Endodermal cell (in vitro differentiated cells): ENCODE measurements around the gene CALML6. TPM values are rescaled to one million over a fixed set of nuclear protein-coding genes. Genes with fewer than 3 reads are reported as not detected.

Source experiments
- DNase-seq: peaks from one replicate; pipeline ENCODE4 v3.0.0-alpha.2; 2017
- H3K27ac ChIP-seq: 2 replicates; pipeline ENCODE4 v1.5.1; 2013; ENCODE audit warnings: mild to moderate bottlenecking, low read depth, low read length, moderate library complexity
- H3K27me3 ChIP-seq: 2 replicates; pipeline ENCODE4 v1.6.1; 2013; ENCODE audit warnings: mild to moderate bottlenecking, low read length, moderate library complexity; ENCODE audit not compliant: insufficient read depth, control insufficient read depth, poor library complexity, severe bottlenecking
- H3K36me3 ChIP-seq: 2 replicates; pipeline ENCODE4 v1.7.0; 2013; ENCODE audit warnings: mild to moderate bottlenecking, low read length, moderate library complexity; ENCODE audit not compliant: control insufficient read depth, insufficient read depth
- H3K4me1 ChIP-seq: one replicate; pipeline ENCODE4 v1.7.0; 2013; ENCODE audit warnings: low read length; ENCODE audit not compliant: control insufficient read depth, insufficient read depth
- H3K4me3 ChIP-seq: 2 replicates; pipeline ENCODE4 v1.5.1; 2013; ENCODE audit warnings: mild to moderate bottlenecking, low read length, moderate library complexity
- H3K9ac ChIP-seq: 2 replicates; pipeline ENCODE4 v1.6.1; 2013; ENCODE audit warnings: mild to moderate bottlenecking, low read length, moderate library complexity; ENCODE audit not compliant: poor library complexity, severe bottlenecking; ENCODE audit errors: extremely low read depth
- H3K9me3 ChIP-seq: 2 replicates; pipeline ENCODE4 v1.6.1; 2013; ENCODE audit warnings: mild to moderate bottlenecking, low read length, moderate library complexity; ENCODE audit not compliant: control insufficient read depth
- H3K27ac Mint-ChIP-seq: 2 replicates; pipeline ENCODE4 v1.8.0; 2020; ENCODE audit warnings: mixed read lengths
- H3K27me3 Mint-ChIP-seq: 2 replicates; pipeline ENCODE4 v1.8.0; 2021; ENCODE audit warnings: mild to moderate bottlenecking, mixed read lengths; ENCODE audit not compliant: insufficient read depth
- H3K36me3 Mint-ChIP-seq: 2 replicates; pipeline ENCODE4 v1.8.0; 2020; ENCODE audit warnings: low read depth, mixed read lengths
- H3K4me1 Mint-ChIP-seq: 2 replicates; pipeline ENCODE4 v1.8.0; 2020; ENCODE audit warnings: mixed read lengths
- H3K4me3 Mint-ChIP-seq: 2 replicates; pipeline ENCODE4 v1.8.0; 2020; ENCODE audit warnings: mild to moderate bottlenecking, moderate library complexity, mixed read lengths
- H3K9me3 Mint-ChIP-seq: 2 replicates; pipeline ENCODE4 v1.8.0; 2020; ENCODE audit warnings: mild to moderate bottlenecking, mixed read lengths
- WGBS, 2 experiments: methylation state at CpG; one replicate each; pipeline versions ENCODE4 v1.1.5 to v1.1.7; 2013; ENCODE audit warnings: missing lambda C conversion rate in 2 of 2, mixed read lengths in 1 of 2; ENCODE audit not compliant: insufficient coverage in 1 of 2, insufficient read length in 1 of 2; 5-methylcytosine and 5-hydroxymethylcytosine counted together
- total RNA-seq, 2 donors: library from RNA; stranded (reverse); fragmentation: NEBNext Ultra II Directional in 1 of 2; extraction: Animal tissue kit (Norgen Biotek cat#: 25700) in 1 of 2; gene quantifications; 2 replicates in 1 of 2; 3 replicates in 1 of 2; pipeline ENCODE4 v1.2.1, GENCODE V29; 2021
- TF ChIP-seq, protein P1 (sequence below): fragments of 200-600 bp; sonication (generic); conservative IDR thresholded peaks from 2 replicates; pipeline ENCODE4 v1.5.0; 2021; ENCODE audit warnings: antibody characterized with exemption, mild to moderate bottlenecking

The CALML6 gene
- total RNA-seq, 2 donors from 2014 or later: 0.89 to 1.4 TPM

DNA sequence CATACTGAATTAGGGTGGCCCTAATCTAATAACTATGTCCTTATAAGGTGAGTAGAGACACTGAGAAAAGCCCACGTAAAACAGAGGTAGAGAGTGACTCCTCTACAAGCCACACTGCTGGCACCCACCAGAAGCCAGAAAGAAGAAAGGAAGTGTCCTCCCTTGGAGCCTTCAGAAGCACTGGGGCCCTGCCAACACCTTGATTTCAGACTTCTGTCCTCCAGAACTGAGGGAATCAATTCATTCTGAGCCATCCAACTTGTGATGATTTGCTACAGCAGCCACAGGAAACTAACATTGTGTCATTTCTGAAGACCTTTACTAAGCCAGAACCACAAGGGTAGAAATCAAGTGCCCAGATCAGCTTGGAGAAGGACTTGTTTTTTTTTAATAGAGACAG lies 39.1 kb upstream of the CALML6 start:
- WGBS, 2 experiments: 100% methylated on average over 1 of the region's 1 CpG
- Mint-ChIP-seq H3K27me3 (no peaks in the 10 kb centered on the region), H3K27ac (no peak overlapping the region), H3K4me3 (no peak overlapping the region), H3K9me3 (peaks cover 17% of the 10 kb centered on the region), H3K4me1 (peaks cover 18% of the 10 kb centered on the region), H3K36me3 (peaks cover 68% of the 10 kb centered on the region)
- Histone ChIP-seq H3K4me3 (no peak overlapping the region), H3K4me1 (no peaks in the 10 kb centered on the region), H3K36me3 (peaks cover 82% of the 10 kb centered on the region), H3K27me3 (no peaks in the 10 kb centered on the region), H3K9me3 (peaks cover 17% of the 10 kb centered on the region), H3K9ac (no peak overlapping the region), H3K27ac (no peak overlapping the region)
- TF ChIP-seq, protein P1, sequence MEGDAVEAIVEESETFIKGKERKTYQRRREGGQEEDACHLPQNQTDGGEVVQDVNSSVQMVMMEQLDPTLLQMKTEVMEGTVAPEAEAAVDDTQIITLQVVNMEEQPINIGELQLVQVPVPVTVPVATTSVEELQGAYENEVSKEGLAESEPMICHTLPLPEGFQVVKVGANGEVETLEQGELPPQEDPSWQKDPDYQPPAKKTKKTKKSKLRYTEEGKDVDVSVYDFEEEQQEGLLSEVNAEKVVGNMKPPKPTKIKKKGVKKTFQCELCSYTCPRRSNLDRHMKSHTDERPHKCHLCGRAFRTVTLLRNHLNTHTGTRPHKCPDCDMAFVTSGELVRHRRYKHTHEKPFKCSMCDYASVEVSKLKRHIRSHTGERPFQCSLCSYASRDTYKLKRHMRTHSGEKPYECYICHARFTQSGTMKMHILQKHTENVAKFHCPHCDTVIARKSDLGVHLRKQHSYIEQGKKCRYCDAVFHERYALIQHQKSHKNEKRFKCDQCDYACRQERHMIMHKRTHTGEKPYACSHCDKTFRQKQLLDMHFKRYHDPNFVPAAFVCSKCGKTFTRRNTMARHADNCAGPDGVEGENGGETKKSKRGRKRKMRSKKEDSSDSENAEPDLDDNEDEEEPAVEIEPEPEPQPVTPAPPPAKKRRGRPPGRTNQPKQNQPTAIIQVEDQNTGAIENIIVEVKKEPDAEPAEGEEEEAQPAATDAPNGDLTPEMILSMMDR: no peak
- no peak for DNase-seq

GRCh38 chr1:1876335-1876930 lies 38.6 kb upstream of the CALML6 start:
- H3K9me3 ChIP-seq: peaks cover 17% of the 10 kb centered on the region
- no peak overlapping the region for H3K9ac ChIP-seq
- no peak overlapping the region for H3K4me3 ChIP-seq
- Mint-ChIP-seq H3K4me3 (no peak overlapping the region), H3K9me3 (peaks cover 16% of the 10 kb centered on the region), H3K27ac (no peak overlapping the region), H3K36me3 (peaks cover 65% of the 10 kb centered on the region), H3K27me3 (no peaks in the 10 kb centered on the region), H3K4me1 (peaks cover 23% of the 10 kb centered on the region)
- H3K36me3 ChIP-seq: peaks cover 77% of the 10 kb centered on the region
- H3K27ac ChIP-seq: no peak overlapping the region
- no peaks in the 10 kb centered on the region for H3K27me3 ChIP-seq
- 93 to 100% methylated on average over 7 to 11 of the region's 11 CpGs for WGBS, 2 experiments
- DNase-seq: no peak
- TF ChIP-seq, protein P1: no peak
- no peaks in the 10 kb centered on the region for H3K4me1 ChIP-seq

- peaks cover 3% of the 10 kb centered on the region for H3K4me1 ChIP-seq
- peaks cover 50% of the 10 kb centered on the region for H3K36me3 Mint-ChIP-seq
- H3K27me3 ChIP-seq: no peaks in the 10 kb centered on the region
- no peak overlapping the region for H3K27ac ChIP-seq
- H3K9ac ChIP-seq: no peak overlapping the region
- TF ChIP-seq, protein P1: no peak
- H3K9me3 ChIP-seq: peaks cover 17% of the 10 kb centered on the region
- H3K27me3 Mint-ChIP-seq: no peaks in the 10 kb centered on the region
- H3K36me3 ChIP-seq: peaks cover 70% of the 10 kb centered on the region
- no peak for DNase-seq
- no peak overlapping the region for H3K27ac Mint-ChIP-seq
- 75 to 85% methylated on average over 3 to 5 of the region's 5 CpGs for WGBS, 2 experiments
- no peak overlapping the region for H3K4me3 Mint-ChIP-seq
- H3K4me3 ChIP-seq: no peak overlapping the region
- peaks cover 29% of the 10 kb centered on the region for H3K4me1 Mint-ChIP-seq
- H3K9me3 Mint-ChIP-seq: peaks cover 16% of the 10 kb centered on the region
Measured at GRCh38 chr1:1877865-1878436, 37.1 kb upstream of the CALML6 start.
